Measurements from ENCODE around the gene INTS14.

Gene INTS14

DNA sequence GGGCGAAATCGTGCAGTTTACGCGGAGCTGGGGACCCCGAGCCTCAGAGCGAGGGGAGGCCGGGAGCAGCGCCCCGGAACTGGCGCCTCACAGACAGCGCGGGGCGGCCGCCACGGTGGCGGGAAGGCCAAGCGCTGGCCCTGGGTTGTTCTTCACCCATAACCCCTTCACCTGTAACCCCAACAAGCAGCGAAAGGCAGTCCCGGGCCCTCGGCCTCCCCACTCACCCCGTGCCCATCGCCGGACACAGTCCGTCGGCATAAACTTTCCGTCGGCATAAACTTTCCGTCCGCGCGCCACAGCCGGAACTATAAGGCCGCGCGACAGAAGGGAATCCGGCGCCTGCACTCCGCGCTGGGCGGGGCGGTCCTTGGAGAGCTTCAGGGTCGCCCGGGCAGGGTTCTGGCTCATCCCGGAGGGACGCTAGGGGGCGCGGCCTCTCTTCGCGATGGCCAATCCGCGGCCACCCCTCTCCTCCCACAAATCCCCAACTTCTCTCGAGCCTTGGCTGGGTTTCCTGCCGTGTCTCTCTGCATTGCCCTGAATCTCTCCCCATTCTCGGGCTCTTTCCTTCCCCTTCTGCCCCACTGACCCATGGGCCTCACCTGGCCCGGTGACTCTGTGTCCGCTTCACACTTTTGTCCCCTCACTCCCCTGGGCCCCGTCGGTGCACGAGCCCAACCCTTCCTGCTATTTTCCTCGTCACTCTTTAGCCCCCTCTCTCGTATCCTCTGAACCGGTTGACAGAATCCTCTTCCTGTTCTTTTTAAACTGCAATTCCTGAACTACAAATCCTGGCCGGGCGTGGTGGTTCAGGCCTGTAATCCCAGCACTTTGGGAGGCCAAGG is at the start of gene INTS14:
INTS14 (minus strand) TSS at position 261 of the 848 bp plus-strand sequence. CDS start 3,751 bp downstream, outside the sequence.
- DNase-seq: peak; percentile 83

DNA sequence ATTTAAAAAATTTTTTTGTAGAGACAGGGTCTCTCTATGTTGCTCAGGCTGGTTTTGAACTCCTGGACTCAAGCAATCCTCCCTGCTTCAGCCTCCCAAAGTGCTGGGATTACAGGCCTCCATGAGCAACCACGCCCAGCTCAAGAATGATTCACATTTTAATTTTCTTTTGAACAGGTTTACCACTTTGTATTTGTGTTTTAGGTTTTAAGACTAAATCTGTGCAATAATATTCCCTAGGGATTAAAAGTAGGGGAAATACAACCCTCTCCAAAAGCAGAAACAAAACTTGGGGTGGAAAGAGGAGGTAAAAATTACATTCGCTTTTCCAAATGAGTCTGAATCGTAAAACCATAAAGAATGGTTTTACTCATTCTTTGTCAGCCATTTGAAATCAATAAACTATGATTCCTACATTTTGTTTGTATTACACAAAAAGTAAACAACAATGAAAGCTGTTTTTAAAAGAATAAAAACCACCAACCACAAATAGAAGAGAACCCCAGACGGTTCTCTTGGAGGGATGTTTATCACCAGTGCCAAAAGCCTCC is 48.6 kb upstream of the INTS14 start:
- no peak for DNase-seq

DNA sequence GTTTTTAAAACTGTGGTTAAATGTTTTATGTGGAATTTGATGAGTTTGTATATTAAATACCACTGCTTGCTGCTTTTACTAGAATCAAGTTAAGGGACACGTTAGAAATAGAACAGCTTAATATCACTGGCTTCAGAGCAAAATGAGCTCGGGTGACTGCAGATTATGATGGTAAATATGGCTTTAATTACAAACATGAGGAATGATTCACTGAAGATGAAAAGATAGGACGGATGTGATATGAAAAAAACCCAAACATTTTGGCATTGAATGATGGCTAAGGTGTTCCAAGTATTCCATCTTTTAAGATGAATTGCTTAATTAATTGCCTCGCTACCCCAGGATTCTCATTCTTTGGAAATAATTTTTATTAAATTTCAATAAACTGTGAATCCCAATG is 44.5 kb upstream of the INTS14 start:
- DNase-seq: no peak

DNA sequence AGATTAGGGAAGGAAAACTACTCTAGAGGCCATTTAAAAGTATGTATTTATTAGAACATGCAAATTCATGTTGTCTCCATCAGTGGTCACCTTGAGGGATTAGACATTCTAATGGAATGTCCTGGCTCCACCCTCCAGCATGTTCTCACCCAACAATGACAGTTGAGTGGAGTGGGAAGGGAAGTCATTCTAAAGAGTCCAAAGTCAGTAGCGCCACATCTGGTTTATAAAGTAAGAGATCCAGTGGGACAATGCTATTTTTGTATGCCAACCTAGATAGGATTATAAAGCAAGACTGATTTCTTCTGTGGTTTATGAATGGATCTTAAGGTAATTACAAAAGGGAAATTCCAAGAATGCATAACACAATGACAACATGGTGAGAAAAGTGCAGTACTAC is 44.1 kb upstream of the INTS14 start:
- DNase-seq: no peak

DNA sequence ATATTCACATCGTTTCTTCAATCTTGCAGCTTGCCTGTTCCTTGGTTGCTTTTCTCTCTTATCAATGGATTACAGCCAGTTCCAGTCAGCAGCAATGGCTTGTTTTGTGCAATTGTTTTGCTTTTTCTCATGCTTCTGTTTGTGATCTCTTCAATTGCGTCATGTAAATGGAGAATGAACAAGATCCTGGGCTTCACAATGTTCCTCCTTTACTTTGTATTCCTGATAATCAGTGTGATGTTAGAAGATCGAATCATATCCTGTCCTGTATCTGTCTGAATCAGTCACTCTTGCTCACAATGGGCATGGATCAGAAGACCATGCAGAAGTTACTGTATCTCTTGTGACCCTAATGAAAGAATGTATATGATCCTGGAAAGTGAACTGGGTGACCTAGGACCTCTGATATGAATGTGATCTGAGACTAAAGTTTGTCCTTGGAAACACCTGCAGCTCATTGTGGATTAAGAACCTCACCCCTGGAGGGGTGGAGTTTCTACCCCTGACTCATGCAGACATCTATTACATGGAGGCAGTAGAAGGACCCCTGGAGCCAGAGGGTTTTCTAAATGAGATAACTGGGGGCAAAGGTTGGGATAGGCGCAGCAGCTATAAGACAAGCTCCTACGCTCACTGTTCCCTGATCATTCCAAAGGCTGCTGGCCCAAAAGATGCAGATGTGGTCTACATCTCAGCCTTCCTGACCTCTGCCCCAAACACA is 43.0 kb upstream of the INTS14 start:
- DNase-seq: no peak

DNA sequence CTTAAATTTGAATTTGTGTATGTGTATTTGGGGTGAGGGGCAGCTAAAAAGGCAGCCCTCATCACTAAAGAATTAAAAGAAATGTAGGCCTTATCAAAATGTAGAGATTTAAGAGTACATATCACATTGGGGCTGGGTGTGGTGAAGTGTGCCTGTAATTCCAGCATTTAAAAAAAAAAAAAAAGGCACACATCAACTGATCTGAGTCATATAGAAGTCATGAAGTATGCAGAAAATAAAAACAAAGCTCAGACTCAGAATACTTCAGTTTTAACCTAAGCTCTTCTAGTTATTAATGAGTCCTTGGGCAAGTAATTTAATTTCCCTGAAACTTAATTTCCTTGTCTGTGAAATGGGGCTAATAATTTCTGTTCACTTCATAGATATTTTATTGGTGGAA is 42.4 kb upstream of the INTS14 start:
- no peak for DNase-seq

DNA sequence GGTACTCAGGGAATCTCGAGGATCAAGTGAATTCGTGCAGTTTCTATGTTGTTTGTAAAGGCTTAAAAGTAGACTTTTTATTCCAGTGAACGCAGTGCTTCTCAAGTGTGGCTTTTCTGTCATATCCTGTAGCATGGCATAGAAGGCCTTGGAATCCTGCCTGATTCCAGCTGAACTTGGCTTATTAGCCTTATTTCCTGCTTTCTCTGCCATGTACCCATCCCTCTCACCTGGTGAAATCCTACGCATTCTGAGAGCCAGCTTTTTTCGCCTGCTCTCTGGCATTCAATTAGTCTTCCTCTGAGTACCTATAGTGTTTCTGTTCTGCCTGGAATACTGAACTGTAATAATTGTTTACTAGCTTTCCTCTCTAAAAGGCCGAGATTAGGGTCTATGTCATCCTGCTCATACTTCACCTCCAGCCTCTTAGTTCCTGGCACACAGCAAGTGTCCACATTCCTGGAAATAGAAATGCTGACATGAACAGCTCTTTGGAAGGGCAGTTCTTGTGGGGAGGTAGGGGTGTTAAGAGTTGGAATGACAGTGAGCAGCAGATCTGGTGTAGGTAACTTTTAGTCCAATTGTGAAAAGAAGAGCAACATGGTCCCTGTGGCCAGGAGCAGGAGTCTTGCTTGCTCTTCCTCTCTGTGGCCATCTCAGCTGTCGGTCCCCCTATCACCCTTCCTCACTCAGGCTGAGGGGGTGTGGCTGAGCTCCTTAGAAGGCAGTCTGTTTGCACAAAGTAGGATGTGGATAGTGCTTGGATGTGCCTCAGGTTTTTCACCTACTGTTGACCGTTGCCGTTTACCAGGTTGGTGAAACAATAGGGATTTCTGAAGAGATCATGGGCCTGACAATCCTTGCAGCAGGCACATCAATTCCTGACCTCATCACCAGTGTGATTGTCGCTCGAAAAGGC is 41.2 kb upstream of the INTS14 start:
- no peak for DNase-seq

DNA sequence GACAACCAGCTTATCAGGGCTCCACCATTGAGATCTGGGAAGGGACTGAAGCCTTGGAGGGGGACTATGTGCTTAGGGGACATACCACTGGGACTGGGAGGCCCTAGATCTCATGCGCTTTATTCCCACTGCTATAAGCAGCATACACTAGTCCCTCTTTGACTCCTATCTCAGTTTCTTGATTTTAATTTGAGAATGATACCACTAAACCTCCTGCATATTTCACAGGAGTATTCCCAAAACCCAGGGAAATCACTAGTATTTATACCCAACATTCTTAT is 40.1 kb upstream of the INTS14 start:
- no peak for DNase-seq

DNA sequence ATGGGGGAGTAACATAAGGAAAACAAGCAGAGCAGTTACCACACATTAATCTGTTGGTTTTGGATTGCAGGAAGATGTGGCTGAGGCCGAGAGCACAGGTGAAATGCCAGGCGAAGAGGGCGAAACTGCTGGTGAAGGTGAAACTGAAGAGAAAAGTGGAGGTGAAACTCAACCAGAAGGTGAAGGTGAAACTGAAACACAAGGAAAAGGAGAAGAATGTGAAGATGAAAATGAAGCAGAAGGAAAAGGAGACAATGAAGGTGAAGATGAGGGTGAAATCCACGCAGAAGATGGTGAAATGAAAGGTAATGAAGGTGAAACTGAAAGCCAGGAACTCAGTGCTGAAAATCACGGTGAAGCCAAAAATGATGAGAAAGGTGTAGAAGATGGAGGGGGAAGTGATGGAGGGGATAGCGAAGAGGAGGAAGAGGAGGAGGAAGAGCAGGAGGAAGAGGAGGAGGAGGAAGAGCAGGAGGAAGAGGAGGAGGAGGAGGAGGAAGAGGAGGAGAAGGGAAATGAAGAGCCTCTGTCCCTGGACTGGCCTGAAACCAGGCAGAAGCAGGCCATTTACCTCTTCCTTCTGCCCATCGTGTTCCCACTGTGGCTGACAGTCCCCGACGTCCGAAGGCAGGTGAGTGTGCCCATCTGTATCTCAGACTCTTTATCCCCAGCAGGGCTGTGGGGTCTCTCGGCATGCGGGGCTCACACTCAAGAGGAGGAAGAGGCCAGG is 39.5 kb upstream of the INTS14 start:
- DNase-seq: no peak

DNA sequence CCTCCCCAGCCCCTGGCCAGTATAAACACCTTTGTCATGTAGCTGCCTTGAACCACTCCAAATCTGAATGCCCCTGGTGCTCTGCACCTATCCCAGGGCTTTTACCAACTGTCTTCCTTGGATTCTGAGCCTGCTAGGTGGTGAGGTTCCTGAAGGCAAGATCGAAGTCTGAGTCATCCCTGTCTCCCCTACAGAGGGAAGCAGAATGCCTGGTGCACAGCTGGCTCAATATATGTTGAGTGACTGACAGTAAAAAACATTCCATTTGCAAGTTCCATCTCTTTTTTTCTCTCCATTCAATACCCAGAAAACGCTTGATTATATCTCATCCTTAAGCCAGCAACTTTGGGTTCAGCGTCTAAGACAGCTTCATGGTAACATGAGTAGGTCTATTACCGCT is 35.6 kb upstream of the INTS14 start:
- no peak for DNase-seq

DNA sequence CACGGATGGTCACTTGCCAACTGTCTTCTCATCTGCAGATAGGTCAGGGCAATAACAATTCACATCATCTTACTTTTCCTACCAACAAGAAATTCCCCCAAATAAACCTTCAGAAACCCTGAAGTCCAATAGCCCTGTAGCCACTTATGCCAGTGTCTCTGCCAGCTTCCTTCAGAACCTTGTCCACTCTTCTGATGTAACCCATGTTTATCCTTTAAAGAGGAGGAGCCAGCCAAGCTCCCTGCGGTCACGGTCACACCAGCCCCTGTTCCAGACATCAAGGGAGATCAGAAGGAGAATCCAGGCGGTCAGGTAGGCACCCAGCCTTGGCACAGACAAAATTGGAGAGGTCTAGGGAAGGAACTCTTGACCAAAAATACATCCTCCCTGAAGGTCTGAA is 34.5 kb upstream of the INTS14 start:
- no peak for DNase-seq

DNA sequence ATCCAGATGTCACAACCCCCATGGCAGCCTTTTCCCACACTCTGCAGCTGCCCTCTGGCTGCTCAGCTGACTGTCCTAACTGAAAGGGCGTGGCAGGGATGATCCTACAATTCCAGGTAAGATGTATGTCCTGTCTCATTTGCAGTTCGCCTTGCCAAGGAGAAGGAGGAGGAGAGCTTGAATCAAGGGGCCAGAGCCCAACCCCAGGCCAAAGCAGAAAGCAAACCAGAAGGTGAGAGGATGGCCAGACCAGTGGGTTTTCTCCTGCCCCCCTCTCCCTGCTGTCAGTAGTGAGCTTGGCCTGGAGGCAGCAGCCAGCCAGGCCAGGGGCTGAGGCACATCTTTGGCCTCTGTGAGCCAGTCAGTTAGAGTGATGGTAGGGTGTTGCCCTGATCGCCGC is 33.4 kb upstream of the INTS14 start:
- DNase-seq: no peak

DNA sequence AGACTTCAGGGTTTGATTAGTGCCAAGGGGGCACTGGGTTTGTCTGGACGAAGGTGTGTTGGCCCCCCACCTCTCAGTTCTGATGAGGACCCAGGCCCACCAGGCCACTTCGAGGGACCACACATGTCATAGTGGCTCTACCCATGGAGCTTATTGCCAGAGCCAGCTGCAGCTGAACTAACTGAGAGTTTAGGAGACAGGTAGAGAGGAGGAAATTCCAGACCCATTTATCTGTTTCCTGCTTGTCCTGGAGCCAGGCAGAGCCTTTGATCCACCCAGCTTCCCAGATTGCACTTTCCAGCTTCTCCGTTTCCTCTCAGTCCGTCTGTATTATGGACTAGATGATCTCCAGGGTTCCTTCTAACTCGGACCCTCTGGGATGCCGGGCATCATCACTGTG is 31.7 kb upstream of the INTS14 start:
- DNase-seq: no peak

DNA sequence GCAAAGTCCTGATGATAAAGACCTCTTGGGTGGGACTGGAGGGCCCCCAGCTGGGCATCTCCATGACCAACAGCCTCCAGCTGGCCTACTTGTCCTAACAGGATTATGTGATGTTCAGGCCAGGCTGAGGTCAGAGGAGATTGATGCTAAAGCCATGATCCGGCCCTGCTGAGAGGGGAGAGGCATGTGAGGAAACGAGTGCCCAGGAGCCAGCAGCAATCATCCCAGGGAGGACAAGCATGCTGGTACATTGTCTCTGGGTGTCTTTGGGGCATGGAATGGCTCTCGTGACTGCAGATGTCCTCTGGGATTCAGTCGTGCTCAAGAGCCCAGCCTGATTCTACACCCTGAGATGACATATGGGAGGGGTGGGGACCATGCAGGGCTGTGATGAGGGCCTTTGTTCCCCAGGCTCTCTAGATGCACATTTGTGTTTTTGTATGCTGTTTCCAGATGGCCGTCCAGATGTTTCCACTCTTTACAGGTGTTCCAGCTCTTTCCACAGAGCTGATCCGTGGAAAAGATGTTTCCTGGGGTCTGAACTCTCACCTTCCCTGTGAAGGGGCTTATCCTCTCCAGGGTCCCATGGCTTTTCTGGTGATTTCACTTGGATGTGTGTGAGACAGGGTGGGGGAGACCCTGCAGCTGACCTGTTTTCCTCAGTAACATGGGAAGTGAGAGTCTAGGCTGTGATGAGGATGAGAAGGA is 31.0 kb upstream of the INTS14 start:
- no peak for DNase-seq

DNA sequence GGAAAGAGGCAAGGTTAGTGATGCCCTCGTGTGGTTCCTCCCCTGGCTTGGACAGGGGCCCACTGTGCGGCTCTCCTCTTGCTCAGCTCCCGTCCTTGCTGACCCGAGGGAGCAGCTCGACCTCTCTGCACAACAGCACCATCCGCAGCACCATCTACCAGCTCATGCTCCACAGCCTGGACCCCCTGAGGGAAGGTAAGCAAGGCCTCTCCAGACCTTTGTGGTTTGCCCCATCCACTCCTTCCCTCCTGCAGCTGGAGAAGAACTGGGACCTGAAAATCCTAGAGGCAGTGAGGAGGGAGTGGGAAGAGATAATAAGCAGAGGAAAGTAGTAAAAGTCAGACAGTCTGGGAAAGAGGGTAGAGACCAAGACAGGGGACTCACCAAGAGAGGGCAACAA is 28.6 kb upstream of the INTS14 start:
- DNase-seq: no peak

DNA sequence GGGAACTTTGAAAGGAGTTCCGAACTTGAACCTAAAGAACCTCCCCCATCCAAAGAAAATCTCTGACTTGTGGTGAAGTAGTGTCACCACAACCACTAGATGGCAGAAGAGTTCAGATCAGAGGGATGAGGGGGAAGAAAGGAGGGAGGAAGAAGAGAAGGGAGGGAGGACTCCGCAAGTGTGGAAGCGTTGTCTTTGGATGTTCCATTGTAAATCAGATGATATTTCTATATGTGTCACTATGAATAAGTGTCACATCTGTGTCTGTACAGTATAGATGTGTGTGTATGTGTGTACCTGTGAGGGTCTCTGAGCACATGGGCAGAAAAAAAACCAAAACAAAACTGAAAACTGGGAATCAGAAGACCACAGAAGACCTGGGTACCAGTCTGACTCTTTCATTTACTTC is 27.8 kb upstream of the INTS14 start:
- DNase-seq: peak; percentile 29

DNA sequence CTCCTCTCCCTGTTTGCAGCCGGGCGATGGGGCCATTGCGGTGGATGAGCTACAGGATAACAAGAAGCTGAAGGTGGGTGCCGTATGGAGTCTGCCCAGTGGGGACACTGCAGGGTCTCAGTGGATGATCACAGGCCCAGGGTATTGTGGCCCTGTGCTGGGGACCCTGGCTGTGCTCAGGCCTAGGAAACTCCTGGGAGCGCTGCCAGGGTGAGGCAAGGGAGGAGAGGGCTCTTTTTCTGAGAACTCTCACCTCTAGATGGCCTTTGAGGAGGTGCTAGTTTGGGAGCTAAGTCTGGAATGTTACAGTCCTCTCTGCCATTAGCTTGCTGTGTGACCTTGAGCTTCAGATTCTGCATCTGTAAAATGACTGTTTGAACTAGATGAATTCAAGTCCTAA is 27.2 kb upstream of the INTS14 start:
- no peak for DNase-seq

DNA sequence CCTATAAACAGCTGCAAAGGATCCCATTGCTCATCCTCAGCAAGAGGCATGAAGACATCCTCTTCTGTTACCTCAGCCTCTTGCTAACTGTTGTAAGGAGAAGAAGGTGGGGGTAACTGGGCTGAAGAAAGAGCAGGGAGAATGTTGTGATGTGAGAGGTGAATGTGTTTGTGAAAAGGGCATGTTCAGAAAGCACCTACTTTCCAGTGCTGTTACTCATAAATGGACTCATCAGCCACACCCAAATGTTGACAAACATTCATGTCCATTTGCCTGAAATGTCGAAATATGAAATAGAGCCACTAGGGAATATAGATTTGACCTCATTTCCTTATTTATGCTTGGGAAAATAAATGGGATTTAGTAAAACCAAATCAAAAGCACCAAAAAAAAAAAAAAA is 23.4 kb upstream of the INTS14 start:
- DNase-seq: no peak

DNA sequence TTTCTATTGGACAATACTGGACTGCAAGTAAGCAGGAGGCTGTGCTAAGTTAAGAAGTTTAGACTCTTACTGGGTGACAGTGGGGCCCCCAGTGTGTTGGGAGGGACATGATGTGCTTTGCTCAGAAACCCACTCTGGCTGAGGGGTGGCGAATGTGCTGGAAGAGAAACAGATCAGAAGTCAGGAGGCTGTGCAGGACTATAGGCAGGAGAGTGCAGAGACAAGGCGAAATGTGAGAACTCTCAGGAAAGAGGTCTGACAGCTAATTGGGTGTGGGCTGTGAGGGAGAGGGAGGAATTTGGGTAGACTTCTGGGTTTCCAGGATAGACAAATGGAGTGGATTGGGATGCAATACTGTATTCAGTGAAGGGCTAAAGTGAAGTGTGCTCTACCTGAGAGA is 22.8 kb upstream of the INTS14 start:
- DNase-seq: no peak

DNA sequence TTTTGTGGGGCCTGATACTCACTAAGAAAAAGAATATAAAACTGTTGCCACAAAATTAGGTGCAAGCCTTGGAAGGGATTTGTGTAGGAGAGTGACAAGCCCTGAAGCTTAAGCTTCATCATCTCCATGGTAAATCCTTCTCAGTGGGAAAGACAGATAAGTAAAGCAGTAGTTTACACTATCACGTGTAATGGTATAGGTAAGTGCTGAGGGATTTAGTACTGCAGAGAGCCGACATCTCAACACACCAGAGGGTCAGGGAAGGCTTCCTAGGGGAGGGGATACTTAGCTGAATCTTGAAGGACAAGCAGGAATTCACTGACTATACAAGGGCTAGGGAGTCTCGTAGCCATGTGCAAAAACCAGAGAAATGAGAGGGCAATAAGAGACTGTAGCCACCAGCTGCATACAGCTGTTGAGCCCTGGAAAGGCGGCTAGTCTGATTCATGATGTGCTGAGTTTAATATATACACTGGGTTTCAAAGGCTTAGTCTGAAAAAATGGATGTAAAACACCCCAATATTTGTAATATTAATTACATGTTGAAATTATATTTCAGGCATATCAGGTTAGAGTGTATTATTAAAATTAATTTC is 21.9 kb upstream of the INTS14 start:
- DNase-seq: no peak

DNA sequence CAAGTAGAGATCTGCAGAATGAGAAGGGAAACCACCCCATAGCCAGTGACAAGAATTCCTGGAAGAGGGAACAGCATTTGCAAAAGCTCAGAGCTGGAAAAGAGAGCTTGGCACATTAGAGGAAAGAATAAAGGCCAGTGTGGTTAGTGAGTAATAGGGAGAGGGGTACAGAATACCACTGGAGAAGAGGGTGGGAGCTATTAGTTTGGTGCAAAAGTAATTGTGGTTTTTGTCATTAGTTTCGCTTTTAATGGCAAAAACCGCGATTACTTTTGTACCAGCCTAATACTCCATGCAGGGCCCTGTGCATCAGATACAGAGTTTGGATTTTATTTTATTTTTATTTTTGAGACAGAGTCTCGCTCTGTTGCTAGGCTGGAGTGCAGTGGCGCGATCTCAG is 20.6 kb upstream of the INTS14 start:
- DNase-seq: no peak

DNA sequence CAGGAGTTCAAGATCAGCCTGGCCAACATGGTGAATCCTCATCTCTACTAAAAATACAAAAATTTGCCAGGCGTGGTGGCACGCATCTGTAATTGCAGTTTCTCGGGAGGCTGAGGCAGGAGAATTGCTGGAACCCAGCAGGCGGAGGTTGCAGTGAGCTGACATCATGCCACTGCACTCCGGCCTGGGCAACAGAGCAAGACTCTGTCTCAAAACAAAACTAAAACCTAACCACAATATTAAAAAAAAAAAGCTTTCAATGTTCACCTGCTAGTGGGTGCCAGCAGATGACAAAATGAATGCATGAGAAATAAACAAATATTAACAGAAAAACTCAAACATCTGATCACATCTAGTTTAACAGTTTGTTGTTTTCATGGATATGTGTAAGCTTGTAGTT is 19.8 kb upstream of the INTS14 start:
- DNase-seq: no peak

All from NCI-H748 treated with DMSO at 0.1 percent for 48 hours (cell line).